HepG2 (cell line): ENCODE data around the gene FGF1. TPM values are rescaled to one million over a fixed set of nuclear protein-coding genes. Genes with fewer than 3 reads are reported as not detected.

Experiments
- ATAC-seq: fragments of 200-7000 bp; cut with Tn5 transposase; 3 replicates; pipeline ENCODE4 v1.9.1; 2020; ENCODE audit warnings: mild to moderate bottlenecking, moderate library complexity
- BruUV-seq: library from RNA; stranded (reverse); fragments of 400-500 nt; replicated peaks from 2 replicates; lab custom pipeline; 2021; lab: Mats Ljungman, UMichigan
- CTCF ChIA-PET: fragments of 300-600 bp; formaldehyde crosslinking; extraction: SDS; loops from one replicate; lab custom pipeline; 2021; ENCODE audit warnings: low total read pairs, inconsistent platforms, low intra/inter-chr PET ratio; lab: Yijun Ruan, JAX
- POLR2A ChIA-PET: fragments of 350-600 bp; sonication (Branson Sonifier 250); formaldehyde crosslinking; loops from one replicate; lab custom pipeline; 2020; ENCODE audit warnings: antibody characterized with exemption, inconsistent platforms; lab: Yijun Ruan, JAX
- DNase-seq: peaks from one replicate; pipeline ENCODE4 v3.0.0-alpha.2; 2015; ENCODE audit warnings: low spot score
- FAIRE-seq: peaks from 3 replicates; lab custom pipeline; 2011; peaks lifted over from hg19 to GRCh38; lab: Jason Lieb, UNC
- H2AFZ ChIP-seq: one replicate; pipeline ENCODE4 v1.6.1; 2011; ENCODE audit warnings: low read length, inconsistent platforms
- H3K27ac ChIP-seq: fragments of 300-600 bp; 3 replicates; pipeline ENCODE4 v1.8.0; 2011; ENCODE audit warnings: mixed run types, mild to moderate bottlenecking, mixed read lengths, low read length, inconsistent platforms; ENCODE audit not compliant: insufficient read depth; ENCODE audit errors: extremely low read length
- H3K27me3 ChIP-seq, 2 experiments: fragments of 200-600 bp in 1 of 2; 2 replicates in 1 of 2; 3 replicates in 1 of 2; pipeline versions ENCODE4 v1.6.0 to v1.8.0; 2011; ENCODE audit warnings: low read length in 2 of 2, mild to moderate bottlenecking in 2 of 2, moderate library complexity in 2 of 2, inconsistent platforms in 1 of 2; ENCODE audit not compliant: insufficient read depth in 2 of 2, control insufficient read depth in 1 of 2
- H3K36me3 ChIP-seq, 2 experiments: fragments of 200-600 bp in 1 of 2; replicated peaks in 1 of 2; 2 replicates in 1 of 2; 3 replicates in 1 of 2; pipeline versions ENCODE4 v1.5.1 to v1.8.0; 2011; ENCODE audit warnings: low read length in 2 of 2, inconsistent platforms in 1 of 2; ENCODE audit not compliant: insufficient read depth in 2 of 2, control insufficient read depth in 1 of 2
- H3K4me1 ChIP-seq: 2 replicates; pipeline ENCODE4 v1.5.1; 2012; ENCODE audit warnings: low read length, inconsistent platforms; ENCODE audit not compliant: insufficient read depth
- H3K4me2 ChIP-seq: 2 replicates; pipeline ENCODE4 v1.6.0; 2011; ENCODE audit warnings: low read depth, low read length, inconsistent platforms
- H3K4me3 ChIP-seq, 3 experiments: fragments of 200-600 bp in 1 of 3; sonication (generic), shearing (Covaris generic) in 1 of 3; replicated peaks in 1 of 3; 2 replicates each; pipeline ENCODE4 v1.5.1; 2011 to 2016; ENCODE audit warnings: low read length in 3 of 3, inconsistent platforms in 2 of 3, low read depth in 2 of 3, mild to moderate bottlenecking in 2 of 3, control low read depth in 1 of 3, mixed read lengths in 1 of 3; ENCODE audit not compliant: insufficient read depth in 1 of 3
- H3K79me2 ChIP-seq: one replicate; pipeline ENCODE4 v1.6.1; 2011; ENCODE audit warnings: low read length, inconsistent platforms; ENCODE audit not compliant: insufficient read depth
- H3K9ac ChIP-seq: 2 replicates; pipeline ENCODE4 v1.6.0; 2011; ENCODE audit warnings: mild to moderate bottlenecking, low read depth, low read length, inconsistent platforms; ENCODE audit not compliant: insufficient read depth
- H3K9me3 ChIP-seq: 2 replicates; pipeline ENCODE4 v1.5.1; 2012; ENCODE audit warnings: mild to moderate bottlenecking, low read length
- H4K20me1 ChIP-seq: 2 replicates; pipeline ENCODE4 v1.6.0; 2011; ENCODE audit warnings: inconsistent platforms, mild to moderate bottlenecking, low read length, moderate library complexity; ENCODE audit not compliant: insufficient read depth
- ATF4 ChIP-seq, 2 experiments: fragments of 450-650 bp in 1 of 2; sonication (generic) in 1 of 2; formaldehyde crosslinking; IDR thresholded peaks; 2 replicates each; pipeline versions ENCODE4 v1.5.0 to v1.8.0; 2020 to 2022; ENCODE audit warnings: mild to moderate bottlenecking in 1 of 2, missing genetic modification reagents in 1 of 2
- CHD4 ChIP-seq: fragments of 200-600 bp; sonication (generic); IDR thresholded peaks from 2 replicates; pipeline ENCODE4 v1.7.0; 2017; ENCODE audit warnings: mild to moderate bottlenecking, low read length, borderline replicate concordance
- ESRRA ChIP-seq: sonication (generic); formaldehyde crosslinking; IDR thresholded peaks from 2 replicates; pipeline ENCODE4 v1.5.1; 2020; ENCODE audit warnings: mild to moderate bottlenecking, low read depth, missing genetic modification reagents
- GABPA ChIP-seq, 2 experiments: IDR thresholded peaks; 2 replicates each; pipeline ENCODE4 v1.6.1; 2011 to 2016; ENCODE audit warnings: low read depth in 2 of 2, low read length in 1 of 2, missing biosample characterization in 1 of 2, missing genetic modification characterization in 1 of 2
- HMGA1 ChIP-seq: sonication (generic); formaldehyde crosslinking; conservative IDR thresholded peaks from 2 replicates; pipeline ENCODE4 v1.4.0; 2020; ENCODE audit warnings: missing genetic modification reagents
- IKZF4 ChIP-seq: sonication (generic); formaldehyde crosslinking; IDR thresholded peaks from 2 replicates; pipeline ENCODE4 v1.5.1; 2020; ENCODE audit warnings: borderline replicate concordance, mild to moderate bottlenecking, low read depth, missing genetic modification reagents; ENCODE audit errors: not compliant biosample characterization
- NR1H2 ChIP-seq: sonication (generic); formaldehyde crosslinking; IDR thresholded peaks from 2 replicates; pipeline ENCODE4 v1.8.1; 2022; ENCODE audit warnings: low read depth, missing genetic modification reagents, borderline replicate concordance
- RNF2 ChIP-seq: fragments of 450-650 bp; conservative IDR thresholded peaks from 2 replicates; pipeline ENCODE4 v1.6.1; 2016; ENCODE audit warnings: low read depth
- TIGD3 ChIP-seq: sonication (generic); formaldehyde crosslinking; IDR thresholded peaks from 2 replicates; pipeline ENCODE4 v1.5.1; 2020; ENCODE audit warnings: mild to moderate bottlenecking, missing genetic modification reagents, borderline replicate concordance
- TOE1 ChIP-seq: sonication (generic); formaldehyde crosslinking; IDR thresholded peaks from 2 replicates; pipeline ENCODE4 v1.4.0; 2020; ENCODE audit warnings: mild to moderate bottlenecking, missing genetic modification reagents
- ZC3H13 ChIP-seq: sonication (generic); formaldehyde crosslinking; IDR thresholded peaks from 2 replicates; pipeline ENCODE4 v1.8.1; 2023; ENCODE audit warnings: mild to moderate bottlenecking, missing genetic modification reagents, moderate library complexity
- ZNF260 ChIP-seq: sonication (generic); formaldehyde crosslinking; IDR thresholded peaks from 2 replicates; pipeline ENCODE4 v1.4.0; 2020; ENCODE audit warnings: missing genetic modification reagents, low read depth, mild to moderate bottlenecking, borderline replicate concordance
- ZNF276 ChIP-seq: sonication (generic); formaldehyde crosslinking; IDR thresholded peaks from 2 replicates; pipeline ENCODE4 v1.4.0; 2020; ENCODE audit warnings: mild to moderate bottlenecking, low read depth, missing genetic modification reagents
- ZNF598 ChIP-seq: sonication (generic); formaldehyde crosslinking; IDR thresholded peaks from 2 replicates; pipeline ENCODE4 v1.5.1; 2020; ENCODE audit warnings: mild to moderate bottlenecking, missing genetic modification reagents, borderline replicate concordance
- ZNF678 ChIP-seq: sonication (generic); formaldehyde crosslinking; IDR thresholded peaks from 2 replicates; pipeline ENCODE4 v1.4.0; 2020; ENCODE audit warnings: mild to moderate bottlenecking, missing genetic modification reagents
- ZNF776 ChIP-seq: sonication (generic); formaldehyde crosslinking; IDR thresholded peaks from 2 replicates; pipeline ENCODE4 v1.4.0; 2020; ENCODE audit warnings: mild to moderate bottlenecking, missing genetic modification reagents
- WGBS: methylation state at CpG from one replicate; pipeline ENCODE4 v1.1.6; 2017; ENCODE audit warnings: low lambda C conversion rate; 5-methylcytosine and 5-hydroxymethylcytosine counted together
- in situ Hi-C: cut with HindIII; loops from 2 replicates; pipeline ENCODE4 v1.10.0; 2017; ENCODE audit warnings: low pct_unique_long_range_greater_than_20kb; ENCODE audit not compliant: extremely low pct_ligation_motif_present
- intact Hi-C: fragments of 100-400 bp; cut with micrococcal nuclease; formaldehyde crosslinking; loops from one replicate; pipeline ENCODE4 v1.10.0; 2022; ENCODE audit not compliant: unreplicated experiment
- polyA plus RNA-seq, 8 experiments: library from polyadenylated mRNA; depleted of rRNA in 3 of 8; stranded (reverse) in 7 of 8; unstranded in 1 of 8; fragments of >200 nt; fragmentation: Illumina TruSeq in 4 of 8; extraction: Trizol in 4 of 8; gene quantifications; 2 replicates each; pipeline versions ENCODE4 v1.2.1 to v1.2.3, GENCODE V29; 2011 to 2016; ENCODE audit warnings: low read depth in 4 of 8, missing spikeins in 1 of 8, mixed read lengths in 1 of 8; ENCODE audit not compliant: insufficient read depth in 1 of 8
- total RNA-seq, 5 experiments: library from RNA; depleted of rRNA; stranded (reverse); fragments of >200 nt; fragmentation: Illumina TruSeq; extraction: Trizol; gene quantifications; 2 replicates each; pipeline ENCODE4 v1.2.3, GENCODE V29; 2016; ENCODE audit warnings: low read depth in 1 of 5

The FGF1 gene
- total and polyA plus RNA-seq, 2 of the 13 experiments (the other 11 are each of a cell fraction or from before 2014, with no cell fraction given) = not detected

- no peak for TF ChIP-seq RNF2
- no peak for TF ChIP-seq ZNF260 (CRISPR knock-in tag)
- TF ChIP-seq GABPA (IDR thresholded peaks at IDR 0.05; ENCODE audit: low read depth, low read length) = no peak
- TF ChIP-seq GABPA (CRISPR knock-in tag; IDR thresholded peaks at IDR 0.05; ENCODE audit: low read depth) = no peak
- no peak for TF ChIP-seq TIGD3 (CRISPR knock-in tag)
- TF ChIP-seq NR1H2 (CRISPR knock-in tag) = no peak
- no peak for TF ChIP-seq ATF4 (CRISPR knock-in tag; IDR thresholded peaks at IDR 0.05)
- no peak for TF ChIP-seq ZNF276 (CRISPR knock-in tag)
- no peak for TF ChIP-seq ESRRA
- TF ChIP-seq ZC3H13 (CRISPR knock-in tag) = no peak
- TF ChIP-seq HMGA1 (CRISPR knock-in tag) = no peak
- TF ChIP-seq IKZF4 = no peak
- no peak for TF ChIP-seq CHD4
- TF ChIP-seq TOE1 (CRISPR knock-in tag) = no peak
- no peak for TF ChIP-seq ZNF678 (CRISPR knock-in tag)
- no peak for TF ChIP-seq ZNF598 (CRISPR knock-in tag)
- no peak for TF ChIP-seq ZNF776
- TF ChIP-seq, all 625 proteins: peak for 0
- FAIRE-seq (no peak), DNase-seq (no peak), ATAC-seq (no peak)
- no peaks in the 10 kb centered on the region for H3K4me1 ChIP-seq
- H3K27ac ChIP-seq = no peak overlapping the region
- in situ Hi-C loops = loop anchor here (25.0 kb wide), 1 partner anchor 574 kb away; no protein-coding TSS in a partner anchor
- no peaks in the 10 kb centered on the region for H3K36me3 ChIP-seq
- WGBS = 49% methylated on average over 7 of the region's 7 CpGs
- H3K27me3 ChIP-seq = no peaks in the 10 kb centered on the region
- H3K9me3 ChIP-seq = no peaks in the 10 kb centered on the region
- no peaks in the 10 kb centered on the region for H3K79me2 ChIP-seq
- BruUV-seq = no TSS peak
- no peak overlapping the region for H2AFZ ChIP-seq
- no peak overlapping the region for H3K9ac ChIP-seq
- POLR2A ChIA-PET = no interaction called here
- intact Hi-C loops = no loop called here
- no peak overlapping the region for H3K4me2 ChIP-seq
- no peak overlapping the region for H3K4me3 ChIP-seq
- CTCF ChIA-PET = no interaction called here
- no peaks in the 10 kb centered on the region for H4K20me1 ChIP-seq
Measured at GRCh38 chr5:142561486-142562097, 124.3 kb downstream of the FGF1 start.
